ENCODE measurements around the gene TINCR.
"Not testable (repeated sequence)": the region's sequence is repeated elsewhere in the genome, so short reads cannot be mapped to it uniquely, and the experiment has no call there.

Gene TINCR

DNA sequence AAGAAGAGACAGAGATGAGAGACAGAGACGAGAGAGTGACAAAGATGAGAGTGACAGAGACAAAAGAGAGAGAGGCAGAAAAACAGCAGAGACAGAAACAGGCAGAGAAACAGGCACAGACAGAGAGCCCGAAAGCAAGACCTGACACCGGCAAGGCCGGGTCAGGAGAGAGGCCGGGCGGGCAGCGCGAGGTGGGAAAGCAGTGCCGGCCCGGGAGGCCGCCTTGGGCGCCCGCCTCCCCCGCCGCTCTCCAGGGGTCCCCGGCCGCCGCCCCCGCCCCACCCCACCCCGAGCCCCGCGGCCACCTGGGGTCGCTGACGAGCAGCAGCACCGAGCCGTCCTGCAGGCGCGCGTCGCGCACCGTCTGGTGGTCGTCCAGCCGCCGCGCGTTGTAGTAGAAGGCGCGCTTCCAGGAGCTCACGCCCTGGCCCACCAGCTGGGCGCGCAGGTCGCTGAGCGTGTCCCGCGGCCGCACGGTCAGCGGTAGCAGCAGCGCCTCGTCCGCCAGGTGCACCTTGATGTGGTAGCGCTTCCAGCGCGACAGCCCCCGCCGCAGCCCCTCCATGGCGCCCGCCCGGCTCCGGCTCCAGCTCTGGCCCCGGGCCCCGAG is at the start of gene TINCR:
TSS of gene TINCR (minus strand) at position 594 of the 610 bp plus-strand sequence.
- no peak for DNase-seq (ENCODE audit: low spot score)

DNA sequence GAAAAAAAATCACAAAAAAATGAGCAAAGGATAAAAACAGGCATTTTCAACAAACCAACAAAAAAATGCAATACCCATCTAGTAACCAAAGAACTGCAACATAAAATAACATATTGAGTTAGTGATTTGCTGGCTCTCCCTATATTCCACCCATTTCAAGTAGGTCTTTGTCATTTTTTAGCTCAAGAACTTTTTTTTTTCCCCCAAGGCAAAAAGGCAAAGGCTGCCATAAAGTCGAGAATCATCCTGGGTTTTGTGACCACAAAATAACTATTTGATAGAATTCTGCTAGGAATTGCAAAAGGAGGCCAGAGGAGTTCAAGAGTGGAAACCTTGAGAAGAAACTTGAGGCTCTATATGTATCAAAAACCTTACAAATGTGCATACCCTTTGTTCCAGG is 49.3 kb upstream of the TINCR start:
- DNase-seq (ENCODE audit: low spot score), result no peak

DNA sequence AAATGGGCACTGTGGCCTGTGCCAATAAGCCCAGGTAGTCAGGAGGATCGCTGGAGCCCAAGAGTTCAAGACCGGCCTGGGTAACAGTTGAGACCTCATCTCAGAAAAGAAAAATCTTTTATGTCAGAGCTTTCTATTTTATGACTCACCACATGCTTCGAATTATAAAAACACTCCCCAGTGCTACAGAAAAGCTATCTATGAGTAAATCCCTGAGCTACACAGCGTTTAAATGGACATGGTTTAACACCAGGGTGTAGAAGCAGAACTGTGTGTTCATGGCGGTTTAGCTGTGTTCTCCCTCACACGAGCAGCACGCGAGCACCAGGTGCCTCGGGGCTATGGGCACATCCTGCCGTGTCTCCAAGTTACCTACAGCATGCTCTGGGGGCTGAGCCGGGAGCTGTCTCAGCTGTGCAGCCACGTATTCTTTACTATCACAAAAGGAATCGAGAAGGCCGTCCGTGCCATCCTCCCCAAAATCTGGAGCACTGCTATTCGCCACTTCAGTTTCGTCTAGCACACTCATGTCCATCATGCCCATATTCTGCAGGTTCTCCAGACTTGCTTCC is 48.1 kb upstream of the TINCR start:
- DNase-seq (ENCODE audit: low spot score), result no peak

DNA sequence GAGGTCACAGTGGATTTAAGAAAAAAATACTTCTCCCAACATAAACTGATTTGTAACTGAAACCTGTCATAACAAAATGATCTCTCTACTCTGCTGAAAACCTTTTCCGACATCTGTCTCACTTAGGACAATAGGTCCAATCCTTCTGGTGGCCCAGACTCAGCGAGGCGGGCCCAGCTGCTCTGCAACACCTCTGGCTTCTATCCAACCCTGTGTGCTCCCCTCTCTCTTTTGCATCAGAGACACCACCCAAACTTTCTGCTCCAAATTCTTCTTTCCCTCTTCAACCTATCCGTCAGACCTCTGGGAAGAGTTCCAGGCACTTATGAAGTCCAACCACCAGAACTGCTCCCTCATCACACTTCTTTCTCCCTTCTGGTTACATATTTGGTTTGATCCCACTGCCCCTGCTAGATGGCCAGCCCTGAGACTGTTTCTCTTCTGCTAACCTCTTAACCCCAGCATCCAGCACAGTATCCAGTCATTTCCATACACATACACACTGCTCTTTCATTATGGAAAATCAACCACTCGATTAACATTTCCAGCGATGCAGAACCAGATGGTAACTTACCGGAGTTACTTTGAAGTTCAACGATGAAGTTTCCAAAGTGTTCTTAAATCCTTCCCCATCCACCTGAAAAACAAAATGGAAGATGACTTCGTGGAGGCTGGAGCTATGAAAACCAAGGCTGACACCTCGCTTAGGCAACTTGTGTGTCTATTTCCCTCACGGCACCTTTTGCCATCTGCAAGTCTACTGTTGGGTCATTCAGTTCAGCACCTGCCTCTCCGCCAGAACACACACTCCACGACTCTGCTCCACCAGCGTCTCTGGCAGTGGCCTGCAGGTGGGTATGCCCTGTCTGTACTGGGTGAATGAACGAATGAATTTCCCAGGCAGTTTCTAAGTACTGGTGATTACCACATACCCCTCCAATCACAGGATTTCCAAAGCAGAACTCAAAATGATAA is 45.4 kb upstream of the TINCR start:
- DNase-seq (ENCODE audit: low spot score), result no peak

DNA sequence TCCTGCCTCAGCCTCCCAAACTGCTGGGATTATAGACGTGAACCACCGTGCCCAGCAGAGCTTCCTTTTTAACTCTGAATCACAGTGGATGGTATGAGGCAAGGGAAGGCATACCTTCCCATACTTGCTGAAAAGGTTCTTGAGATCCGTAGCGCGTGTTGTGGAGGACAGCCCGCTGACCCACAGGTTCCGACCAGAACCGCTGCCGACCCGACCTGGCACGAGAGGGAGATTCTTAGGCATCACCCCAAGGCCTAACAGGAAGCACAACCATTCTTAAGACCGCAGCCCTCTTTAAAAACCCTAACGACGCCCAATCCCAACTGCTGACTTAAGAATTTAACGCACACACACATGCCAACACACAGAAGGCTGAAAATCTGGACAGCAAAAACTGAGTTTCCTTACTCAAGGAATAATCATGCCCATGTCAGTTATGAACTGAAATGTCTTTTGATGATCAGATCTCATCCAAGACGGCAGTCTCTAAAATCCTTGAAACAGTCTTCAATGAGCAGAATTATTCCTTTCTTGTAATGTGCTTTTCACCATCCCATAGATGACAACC is 42.2 kb upstream of the TINCR start:
- DNase-seq (ENCODE audit: low spot score), result no peak

DNA sequence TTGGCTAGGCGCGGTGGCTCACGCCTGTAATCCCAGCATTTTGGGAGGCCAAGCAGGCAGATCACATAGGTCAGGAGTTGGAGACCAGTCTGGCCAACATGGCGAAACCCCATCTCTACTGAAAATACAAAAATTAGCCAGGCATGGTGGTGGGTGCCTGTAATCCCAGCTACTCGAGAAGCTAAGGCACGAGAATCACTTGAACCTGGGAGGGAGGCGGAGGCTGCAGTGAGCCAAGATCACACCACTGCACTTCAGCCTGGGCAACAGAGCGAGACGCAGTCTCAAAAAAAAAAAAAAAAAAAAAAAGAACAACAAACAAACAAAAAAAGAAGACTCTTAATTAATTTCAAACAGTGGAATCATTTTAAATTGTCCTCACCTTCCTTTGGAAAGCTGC is 41.0 kb upstream of the TINCR start:
- DNase-seq (ENCODE audit: low spot score), result not testable (repeated sequence)

DNA sequence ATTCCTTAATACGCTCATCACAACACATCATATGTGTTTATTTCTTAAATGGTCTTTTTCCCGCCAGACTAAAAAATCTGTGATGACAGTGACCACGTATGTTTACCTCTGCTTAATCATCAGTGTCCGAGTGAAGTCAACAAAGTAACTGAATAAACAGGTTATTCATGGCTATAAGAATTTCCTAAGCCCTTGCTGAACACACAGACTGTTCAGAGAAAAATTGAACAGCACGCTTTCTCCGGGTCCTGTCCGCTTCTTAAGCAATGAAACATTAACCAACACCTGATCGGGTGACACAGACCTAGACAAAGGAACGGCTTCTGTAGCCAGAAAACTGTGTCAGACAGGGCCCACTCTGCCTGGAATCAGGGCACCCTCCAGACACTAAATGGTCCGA is 40.5 kb upstream of the TINCR start:
- no peak for DNase-seq (ENCODE audit: low spot score)

DNA sequence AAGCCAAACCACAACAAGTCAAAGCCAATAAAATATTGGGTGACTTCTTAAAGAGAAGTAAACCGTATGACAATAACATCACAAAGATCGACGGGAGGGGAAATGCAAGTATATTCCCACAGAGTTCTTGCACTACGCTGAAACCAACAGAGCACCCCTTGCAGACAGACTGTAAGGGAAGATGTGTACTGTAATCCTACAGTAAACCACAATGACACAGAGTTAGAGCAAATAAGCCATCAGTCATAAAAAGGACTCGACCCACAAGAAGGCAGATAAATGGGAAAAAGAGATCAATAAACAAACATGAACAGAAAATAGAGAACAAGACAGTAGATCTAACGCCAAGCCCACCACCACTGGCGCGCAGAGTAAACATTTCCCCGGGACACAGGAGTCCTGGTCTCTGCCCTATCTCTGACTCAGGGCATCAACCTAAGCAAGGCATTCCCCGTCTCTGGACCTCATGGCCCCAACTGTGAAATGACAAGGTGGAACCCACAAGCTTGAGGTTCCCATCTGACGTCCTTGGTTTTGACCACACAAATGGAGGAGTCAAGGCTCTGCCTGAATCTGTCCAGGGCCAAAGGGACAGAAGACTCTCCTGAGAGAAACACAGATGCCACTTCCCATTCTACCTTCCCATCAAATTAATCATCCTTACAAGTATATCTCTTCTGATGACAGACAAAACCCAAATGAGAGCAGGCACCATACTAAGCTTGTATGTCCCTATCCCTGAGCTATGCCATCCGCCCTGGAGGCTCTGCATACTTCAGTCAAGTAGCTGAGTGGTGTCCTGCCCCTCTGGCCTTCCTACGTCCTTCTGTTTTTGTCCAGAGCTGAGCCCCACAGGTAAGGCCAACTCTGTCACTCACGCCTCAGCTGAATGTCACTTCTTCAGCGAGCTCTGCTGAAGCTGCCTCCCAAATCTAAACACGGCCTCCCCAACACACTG is 39.8 kb upstream of the TINCR start:
- DNase-seq (ENCODE audit: low spot score), result no peak

DNA sequence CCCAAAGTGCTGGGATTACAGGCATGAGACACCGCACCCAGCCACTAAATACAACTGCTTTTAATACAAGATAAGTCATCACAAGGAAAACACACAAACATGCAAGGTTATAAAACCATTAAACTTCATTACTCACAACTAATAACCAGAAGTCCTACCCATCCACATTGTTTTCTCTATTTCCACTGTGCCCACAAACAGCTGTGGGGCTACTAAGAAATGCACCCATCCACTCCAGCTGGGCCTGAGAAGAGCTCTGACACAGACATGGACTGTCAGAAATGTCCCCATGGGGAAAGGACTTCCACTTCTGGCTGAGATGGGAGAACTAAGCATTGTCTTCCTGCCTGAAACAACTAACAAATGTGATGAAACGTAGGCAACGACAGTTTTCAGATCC is 37.6 kb upstream of the TINCR start:
- no peak for DNase-seq (ENCODE audit: low spot score)

DNA sequence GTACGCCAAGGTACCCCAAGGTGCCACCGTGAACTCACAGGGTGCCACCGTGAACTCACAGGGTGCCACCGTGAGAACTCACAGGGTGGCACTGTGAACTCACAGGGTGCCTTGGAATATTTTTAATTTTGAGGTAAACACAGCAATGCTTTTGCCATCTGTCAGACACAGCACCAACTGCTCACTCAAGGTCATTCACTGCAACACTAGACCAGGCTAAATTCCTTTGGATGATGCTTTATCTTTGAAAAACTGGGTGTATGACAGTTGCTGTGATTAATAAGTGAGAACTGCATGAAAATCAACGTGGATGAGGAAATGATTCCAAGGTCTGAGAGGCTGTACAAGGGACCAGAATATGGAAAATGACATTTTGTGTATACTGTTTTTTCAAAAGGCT is 35.9 kb upstream of the TINCR start:
- no peak for DNase-seq (ENCODE audit: low spot score)

DNA sequence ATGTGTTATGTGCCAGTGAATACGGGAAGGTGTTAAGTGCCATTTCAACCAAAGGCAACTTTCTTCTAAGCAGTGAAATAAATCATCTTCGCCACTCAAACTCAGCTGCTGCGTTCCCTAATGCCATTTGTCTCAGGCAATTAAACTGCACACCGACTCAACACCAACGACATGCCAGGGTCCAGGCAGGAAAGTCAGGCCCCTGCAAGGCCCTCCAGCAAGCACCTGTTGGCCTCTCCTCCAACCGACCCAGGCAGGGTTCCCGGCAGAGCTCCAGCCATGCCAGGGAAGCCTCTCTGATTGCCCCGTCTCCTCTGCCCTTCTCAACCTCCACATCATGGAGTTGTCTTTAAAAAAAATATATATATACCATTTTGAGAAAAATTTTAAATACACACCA is 33.0 kb upstream of the TINCR start:
- no peak for DNase-seq (ENCODE audit: low spot score)

DNA sequence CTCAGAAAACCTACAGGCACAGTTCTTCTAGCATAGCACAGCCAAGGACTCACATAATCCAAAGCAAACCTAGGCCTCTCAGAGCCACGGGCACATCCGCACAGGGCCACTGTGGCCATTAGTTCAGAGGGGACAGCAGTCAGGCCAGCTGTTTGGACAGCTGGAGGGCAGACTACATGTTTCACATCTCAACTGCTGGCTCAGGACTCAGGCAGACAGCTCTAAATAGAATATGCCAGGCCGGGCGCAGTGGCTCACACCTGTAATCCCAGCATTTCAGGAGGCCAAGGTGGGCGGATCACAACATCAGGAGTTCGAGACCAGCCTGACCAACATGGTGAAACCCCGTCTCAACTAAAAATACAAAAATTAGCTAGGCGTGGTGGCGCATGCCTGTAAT is 28.0 kb upstream of the TINCR start:
- no peak for DNase-seq (ENCODE audit: low spot score)

DNA sequence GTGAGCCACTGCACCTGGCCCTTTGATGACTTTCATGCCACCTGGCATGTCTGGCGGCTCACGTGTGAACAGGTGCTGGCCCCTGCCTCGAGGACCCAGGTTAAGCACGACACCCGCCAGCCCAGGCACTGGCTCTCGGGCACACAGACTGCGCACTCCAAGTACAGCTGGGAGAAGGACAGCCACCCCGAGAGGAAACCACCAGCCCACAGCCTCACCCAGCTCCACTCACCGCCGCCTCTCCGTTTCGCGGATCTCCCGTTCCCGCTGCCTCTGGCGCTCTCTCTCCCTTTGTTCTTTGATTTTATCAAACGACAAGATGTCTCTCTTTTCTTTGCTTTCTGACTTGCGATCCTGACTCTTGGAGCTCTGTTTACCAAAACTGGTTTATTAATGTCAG is 27.4 kb upstream of the TINCR start:
- no peak for DNase-seq (ENCODE audit: low spot score)

DNA sequence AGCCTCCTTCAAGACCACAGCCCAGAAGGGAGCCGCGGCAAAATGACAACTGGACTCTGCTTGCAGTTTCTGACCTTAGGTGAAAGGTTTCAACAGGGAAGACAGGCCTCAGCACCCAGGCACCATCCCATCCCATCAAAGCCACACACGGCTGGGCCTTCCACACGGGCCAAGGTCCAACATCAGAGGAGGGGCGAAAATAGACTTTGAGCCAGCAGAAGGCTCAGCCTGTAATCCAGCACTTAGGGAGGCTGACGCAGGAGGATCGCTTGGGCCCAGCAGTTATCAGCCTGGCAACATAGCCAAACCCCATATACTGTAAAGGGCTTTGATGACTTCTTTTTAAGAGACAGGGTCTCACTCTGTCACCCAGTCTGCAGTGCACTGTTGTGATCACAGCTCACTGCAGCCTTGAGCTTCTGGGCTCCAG is 26.8 kb upstream of the TINCR start:
- DNase-seq (ENCODE audit: low spot score), result no peak

DNA sequence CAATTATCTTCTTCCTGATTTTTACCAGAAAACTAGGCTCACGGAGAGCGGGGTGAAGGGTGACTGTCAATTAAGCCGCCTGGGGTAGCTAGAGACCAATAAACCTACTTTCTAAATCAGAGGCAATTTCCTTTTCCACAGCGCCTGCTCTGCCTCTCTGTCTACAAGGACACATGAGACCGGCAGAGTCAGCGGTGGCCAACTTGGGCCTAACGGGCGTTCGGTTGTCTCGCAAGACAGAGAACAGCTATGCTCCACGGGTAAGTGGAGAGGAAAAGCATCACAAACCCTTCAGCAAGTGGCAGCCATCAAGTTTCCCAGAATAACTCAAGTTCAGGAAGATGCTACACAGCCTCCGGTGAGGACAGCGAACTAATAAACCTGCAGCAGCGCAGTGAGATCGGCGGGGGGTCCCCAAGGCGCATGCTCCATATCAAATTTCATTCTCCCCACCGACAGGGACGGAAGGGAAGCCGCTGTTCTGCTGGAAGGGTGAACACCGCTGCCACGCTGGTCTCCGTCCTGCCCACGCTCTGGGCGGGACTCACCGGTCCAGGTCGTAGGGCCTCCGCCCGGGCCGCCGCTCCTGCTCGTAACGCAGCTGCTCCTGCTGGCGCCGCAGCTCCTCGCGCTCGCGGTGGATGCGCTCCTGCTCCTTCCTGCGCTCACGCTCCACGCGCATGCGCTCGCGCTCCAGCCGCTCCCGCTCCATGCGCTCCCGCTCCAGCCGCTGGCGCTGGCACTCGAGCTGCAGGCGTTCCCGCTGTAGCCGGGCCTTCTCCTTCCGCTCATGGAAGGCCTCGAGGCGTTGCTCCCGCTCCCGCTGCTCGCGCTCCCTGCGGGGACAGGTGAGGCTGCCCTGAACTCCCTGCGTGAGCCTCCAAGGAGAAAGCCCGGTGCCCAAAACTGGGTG is 25.8 kb upstream of the TINCR start:
- no peak for DNase-seq (ENCODE audit: low spot score)

DNA sequence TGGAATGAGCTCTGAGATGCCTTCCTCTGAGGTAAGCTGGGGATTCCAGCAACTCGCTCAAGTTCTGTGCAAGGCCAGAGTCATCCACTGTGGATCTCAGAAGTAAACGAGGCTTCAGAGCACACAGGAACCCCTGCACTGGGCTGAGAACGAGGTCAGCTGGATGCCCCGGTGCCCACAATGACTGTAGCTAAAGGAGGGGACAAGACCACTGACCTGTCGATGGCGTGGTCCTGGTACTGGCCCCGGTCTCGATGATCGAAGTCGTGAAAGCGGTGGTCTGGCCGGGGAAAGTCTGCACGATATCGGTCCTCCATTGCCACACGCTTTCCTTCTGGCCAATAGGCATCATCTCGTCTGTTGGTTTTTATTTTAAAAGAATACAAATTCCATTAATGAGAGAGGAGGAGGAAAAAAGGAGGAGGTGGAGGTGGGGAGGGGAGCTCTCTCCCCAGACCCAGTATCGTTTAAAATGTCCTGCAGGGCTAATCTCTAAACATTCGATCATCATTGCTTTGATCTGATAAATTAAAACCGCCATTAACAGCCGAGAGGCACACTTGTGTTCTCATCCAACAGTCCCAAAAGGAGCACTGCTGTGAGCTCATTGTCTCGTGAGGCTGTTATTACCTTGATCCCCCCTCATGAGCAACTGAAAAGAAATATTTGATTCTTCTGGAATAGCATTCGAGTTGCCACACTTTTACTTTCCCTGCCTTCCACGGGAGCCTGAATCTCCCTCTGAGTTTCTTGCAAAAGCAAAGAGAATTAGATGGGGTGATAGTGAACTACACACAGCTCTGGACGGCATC is 25.0 kb upstream of the TINCR start:
- DNase-seq (ENCODE audit: low spot score), result no peak

DNA sequence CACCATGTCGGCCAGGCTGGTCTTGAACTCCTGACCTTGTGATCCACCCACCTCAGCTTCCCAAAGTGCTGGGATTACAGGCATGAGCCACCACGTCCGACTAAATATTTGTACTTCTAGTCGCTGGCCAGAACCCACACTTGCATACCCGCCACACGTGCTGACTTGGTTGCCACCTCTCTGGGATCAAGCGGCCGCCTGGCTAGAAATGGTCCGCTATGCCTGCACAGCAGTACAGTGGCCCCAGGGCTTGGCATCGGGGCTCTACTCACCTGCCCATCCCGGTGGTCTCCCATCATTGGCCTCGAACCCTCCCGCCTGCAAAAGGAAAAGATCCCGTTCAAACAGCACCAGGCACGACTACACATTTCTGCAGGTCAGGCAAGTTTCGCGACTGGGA is 23.7 kb upstream of the TINCR start:
- no peak for DNase-seq (ENCODE audit: low spot score)

DNA sequence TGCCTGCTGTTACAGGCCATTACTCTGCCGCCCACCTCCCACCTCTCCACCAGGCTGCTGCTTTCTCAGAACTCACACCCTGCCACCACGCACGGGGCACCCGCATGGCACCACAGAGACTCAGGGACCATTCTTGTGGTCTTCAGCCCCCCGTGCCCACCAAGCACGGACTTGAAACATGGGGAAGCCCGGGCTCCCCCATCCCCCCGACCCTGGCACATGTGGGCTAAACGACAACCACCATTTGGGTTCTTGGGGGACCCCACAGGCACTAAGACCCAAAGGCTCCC is 23.1 kb upstream of the TINCR start:
- DNase-seq (ENCODE audit: low spot score), result no peak

DNA sequence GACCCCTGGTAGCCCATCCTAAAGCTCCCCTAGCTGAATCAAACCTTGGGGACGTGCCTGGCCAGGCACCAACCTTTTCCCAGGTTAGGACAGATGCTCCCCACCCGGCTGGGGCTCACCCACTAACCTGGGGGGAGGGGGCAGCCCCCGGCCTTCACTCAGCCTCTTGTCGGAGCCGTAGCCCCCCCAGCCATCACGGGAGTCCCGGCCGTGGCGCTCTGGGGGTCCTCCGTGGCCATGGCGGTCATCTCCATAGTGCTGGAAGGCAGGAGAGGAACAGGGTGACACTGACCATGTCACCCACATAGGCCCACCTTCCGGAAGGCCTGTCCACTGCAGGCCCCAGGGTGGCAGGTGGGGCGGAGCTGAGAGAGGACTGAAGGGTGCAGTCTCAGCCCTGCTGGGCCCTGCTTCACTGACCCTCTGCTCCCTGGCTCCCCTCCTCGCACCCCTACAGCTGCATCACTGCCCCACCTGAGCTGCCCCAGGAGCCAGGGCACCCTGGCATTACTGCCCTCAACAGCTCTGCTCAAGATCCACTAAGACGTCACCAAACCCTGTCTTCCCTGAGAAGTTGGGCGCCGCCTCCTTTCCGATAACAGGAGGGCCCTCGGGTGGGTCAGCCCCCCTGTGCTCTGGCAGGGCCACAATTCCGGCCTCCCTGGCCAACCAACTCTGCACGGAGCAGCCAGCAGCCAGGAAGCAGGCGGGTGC is 22.6 kb upstream of the TINCR start:
- DNase-seq (ENCODE audit: low spot score), result no peak
